ENCODE results near the gene PTGDS. TPM values are rescaled to one million over a fixed set of nuclear protein-coding genes. Genes with fewer than 3 reads are reported as not detected.

PTGDS gene
- total and polyA plus RNA-seq, 2 donors from 2014 or later, result 236 to 709 TPM

- no peak for TF ChIP-seq CTCF (IDR thresholded peaks at IDR 0.05; ENCODE audit: borderline replicate concordance, extremely low read depth, insufficient read depth)
- H3K27ac ChIP-seq (ENCODE audit: low read depth in 2 of 2, low read length in 2 of 2), result no peak overlapping the region
- no peak for DNase-seq
- H3K4me1 ChIP-seq (ENCODE audit: control insufficient read depth in 2 of 3, insufficient read depth in 2 of 3, low read depth in 1 of 3, low read length in 3 of 3), result no peaks in the 10 kb centered on the region
- H3K27me3 ChIP-seq (ENCODE audit: control insufficient read depth, insufficient read depth, low read length), result no peaks in the 10 kb centered on the region
- H3K36me3 ChIP-seq (ENCODE audit: control insufficient read depth in 2 of 3, insufficient read depth in 3 of 3, low read length in 3 of 3), result no peaks in the 10 kb centered on the region
- intact Hi-C loops (cut with DNase I), result no loop called here
- no peak overlapping the region for H3K4me3 ChIP-seq (ENCODE audit: low read length in 3 of 3)
- FAIRE-seq, result no peak
- no peak overlapping the region for H3K9ac ChIP-seq (ENCODE audit: low read length in 3 of 3)
- H3K9me3 ChIP-seq (ENCODE audit: control insufficient read depth in 2 of 3, insufficient read depth in 1 of 3, low read length in 3 of 3), result no peaks in the 10 kb centered on the region
Observed at GRCh38 chr9:136931611-136932130, 45.6 kb upstream of the PTGDS start.

- no peaks in the 10 kb centered on the region for H3K9me3 ChIP-seq (ENCODE audit: control insufficient read depth in 2 of 3, insufficient read depth in 1 of 3, low read length in 3 of 3)
- no peak overlapping the region for H3K27ac ChIP-seq (ENCODE audit: low read depth in 2 of 2, low read length in 2 of 2)
- intact Hi-C loops (cut with DNase I), result no loop called here
- H3K4me3 ChIP-seq (ENCODE audit: low read length in 3 of 3), result no peak overlapping the region
- H3K36me3 ChIP-seq (ENCODE audit: control insufficient read depth in 2 of 3, insufficient read depth in 3 of 3, low read length in 3 of 3), result no peaks in the 10 kb centered on the region
- no peaks in the 10 kb centered on the region for H3K27me3 ChIP-seq (ENCODE audit: control insufficient read depth, insufficient read depth, low read length)
- no peak for TF ChIP-seq CTCF (IDR thresholded peaks at IDR 0.05; ENCODE audit: borderline replicate concordance, extremely low read depth, insufficient read depth)
- no peaks in the 10 kb centered on the region for H3K4me1 ChIP-seq (ENCODE audit: control insufficient read depth in 2 of 3, insufficient read depth in 2 of 3, low read depth in 1 of 3, low read length in 3 of 3)
- H3K9ac ChIP-seq (ENCODE audit: low read length in 3 of 3), result no peak overlapping the region
- DNase-seq (no peak), FAIRE-seq (no peak)
Observed at GRCh38 chr9:136934277-136934676, 43.0 kb upstream of the PTGDS start.

- Histone ChIP-seq H3K9ac (ENCODE audit: low read length in 3 of 3) (no peak overlapping the region), H3K27me3 (ENCODE audit: control insufficient read depth, insufficient read depth, low read length) (no peaks in the 10 kb centered on the region), H3K9me3 (ENCODE audit: control insufficient read depth in 2 of 3, insufficient read depth in 1 of 3, low read length in 3 of 3) (no peaks in the 10 kb centered on the region), H3K27ac (ENCODE audit: low read depth in 2 of 2, low read length in 2 of 2) (no peak overlapping the region), H3K4me3 (ENCODE audit: low read length in 3 of 3) (no peak overlapping the region), H3K4me1 (ENCODE audit: control insufficient read depth in 2 of 3, insufficient read depth in 2 of 3, low read depth in 1 of 3, low read length in 3 of 3) (no peaks in the 10 kb centered on the region), H3K36me3 (ENCODE audit: control insufficient read depth in 2 of 3, insufficient read depth in 3 of 3, low read length in 3 of 3) (peaks cover 0 to 8% (median 3%) of the 10 kb centered on the region in 3 donors)
- FAIRE-seq (no peak), DNase-seq (no peak)
- intact Hi-C loops (cut with DNase I), result no loop called here
- no peak for TF ChIP-seq CTCF (IDR thresholded peaks at IDR 0.05; ENCODE audit: borderline replicate concordance, extremely low read depth, insufficient read depth)
Observed at GRCh38 chr9:136935651-136936050, 41.7 kb upstream of the PTGDS start.

- DNase-seq (no peak), FAIRE-seq (no peak)
- H3K9me3 ChIP-seq (ENCODE audit: control insufficient read depth in 2 of 3, insufficient read depth in 1 of 3, low read length in 3 of 3), result no peaks in the 10 kb centered on the region
- H3K27ac ChIP-seq (ENCODE audit: low read depth in 2 of 2, low read length in 2 of 2), result no peak overlapping the region
- H3K36me3 ChIP-seq (ENCODE audit: control insufficient read depth in 2 of 3, insufficient read depth in 3 of 3, low read length in 3 of 3), result peaks cover 0 to 18% (median 7%) of the 10 kb centered on the region in 3 donors
- no peak overlapping the region for H3K9ac ChIP-seq (ENCODE audit: low read length in 3 of 3)
- no peaks in the 10 kb centered on the region for H3K4me1 ChIP-seq (ENCODE audit: control insufficient read depth in 2 of 3, insufficient read depth in 2 of 3, low read depth in 1 of 3, low read length in 3 of 3)
- no peaks in the 10 kb centered on the region for H3K27me3 ChIP-seq (ENCODE audit: control insufficient read depth, insufficient read depth, low read length)
- TF ChIP-seq CTCF (IDR thresholded peaks at IDR 0.05; ENCODE audit: borderline replicate concordance, extremely low read depth, insufficient read depth), result no peak
- H3K4me3 ChIP-seq (ENCODE audit: low read length in 3 of 3), result no peak overlapping the region
- intact Hi-C loops (cut with DNase I), result no loop called here
Observed at GRCh38 chr9:136936645-136937170, 40.6 kb upstream of the PTGDS start.

Data from kidney (tissue), 14 donors.